GM12878 (cell line): ENCODE measurements around the gene ZNF407. TPM values are rescaled to one million over a fixed set of nuclear protein-coding genes. Genes with fewer than 3 reads are reported as not detected.

ENCODE experiments used
- ATAC-seq: fragments of 200-7000 bp; cut with Tn5 transposase; 3 replicates; pipeline ENCODE4 v1.9.1; 2020; ENCODE audit warnings: mild to moderate bottlenecking, moderate library complexity
- BruUV-seq: library from RNA; stranded (reverse); fragments of 400-500 nt; replicated peaks from 2 replicates; lab custom pipeline; 2021; lab: Mats Ljungman, UMichigan
- CTCF ChIA-PET: fragments of 300-600 bp; sonication (Branson Sonifier 250); formaldehyde crosslinking; extraction: SDS; loops from one replicate; lab custom pipeline; 2021; ENCODE audit warnings: inconsistent platforms; lab: Yijun Ruan, JAX
- POLR2A ChIA-PET: fragments of 350-600 bp; formaldehyde crosslinking; extraction: SDS; loops from one replicate; lab custom pipeline; 2021; ENCODE audit warnings: inconsistent platforms; lab: Charles Lee
- RAD21 ChIA-PET: fragments of 300-600 bp; sonication (Branson Sonifier 250); formaldehyde crosslinking; loops from one replicate; lab custom pipeline; 2023; ENCODE audit warnings: antibody characterized with exemption; ENCODE audit not compliant: unreplicated experiment; lab: Charles Lee
- SMC1A ChIA-PET: fragments of 300-600 bp; sonication (Branson Sonifier 250); formaldehyde crosslinking; loops from one replicate; lab custom pipeline; 2023; ENCODE audit not compliant: unreplicated experiment, uncharacterized antibody; lab: Charles Lee
- DNase-seq: peaks from one replicate; pipeline ENCODE4 v3.0.0-alpha.2; 2011; ENCODE audit warnings: low read depth, low spot score
- FAIRE-seq: peaks from 3 replicates; lab custom pipeline; 2011; peaks lifted over from hg19 to GRCh38; lab: Jason Lieb, UNC
- H2AFZ ChIP-seq: 2 replicates; pipeline ENCODE4 v1.6.0; 2011; ENCODE audit warnings: low read depth, low read length, control low read depth; ENCODE audit not compliant: control insufficient read depth
- H3K27ac ChIP-seq: 2 replicates; pipeline ENCODE4 v1.5.1; 2011; ENCODE audit warnings: control low read depth; ENCODE audit not compliant: control insufficient read depth, insufficient read depth
- H3K27me3 ChIP-seq, 2 experiments: replicated peaks in 1 of 2; 2 replicates each; pipeline versions ENCODE4 v1.6.0 to v1.6.1; 2011; ENCODE audit warnings: low read length in 1 of 2; ENCODE audit not compliant: control insufficient read depth in 2 of 2, insufficient read depth in 2 of 2
- H3K36me3 ChIP-seq, 2 experiments: 2 replicates each; pipeline ENCODE4 v1.5.1; 2011; ENCODE audit warnings: low read length in 1 of 2; ENCODE audit not compliant: control insufficient read depth in 2 of 2, insufficient read depth in 2 of 2
- H3K4me1 ChIP-seq: 2 replicates; pipeline ENCODE4 v1.6.1; 2011; ENCODE audit warnings: mild to moderate bottlenecking, low read length, moderate library complexity, mixed read lengths; ENCODE audit not compliant: control insufficient read depth, insufficient read depth
- H3K4me2 ChIP-seq: 2 replicates; pipeline ENCODE4 v1.6.0; 2011; ENCODE audit warnings: control low read depth; ENCODE audit not compliant: control insufficient read depth, insufficient read depth
- H3K4me3 ChIP-seq: fragments of 200-600 bp; sonication (generic); 2 replicates; pipeline ENCODE4 v1.5.1; 2016
- H3K79me2 ChIP-seq: 2 replicates; pipeline ENCODE4 v1.6.0; 2011; ENCODE audit warnings: low read length; ENCODE audit not compliant: control insufficient read depth, insufficient read depth
- H3K9ac ChIP-seq: 2 replicates; pipeline ENCODE4 v1.8.0; 2011; ENCODE audit warnings: low read length, control low read depth, mixed read lengths; ENCODE audit not compliant: control insufficient read depth, insufficient read depth
- H3K9me3 ChIP-seq: replicated peaks from 3 replicates; pipeline ENCODE4 v1.5.1; 2011; ENCODE audit warnings: mild to moderate bottlenecking, low read length; ENCODE audit not compliant: control insufficient read depth, insufficient read depth
- H4K20me1 ChIP-seq: 2 replicates; pipeline ENCODE4 v1.6.0; 2011; ENCODE audit not compliant: control insufficient read depth, insufficient read depth
- ETV6 ChIP-seq, 2 experiments: fragments of 450-650 bp in 1 of 2; IDR thresholded peaks in 1 of 2; conservative IDR thresholded peaks in 1 of 2; 2 replicates each; pipeline ENCODE4 v1.6.1; 2014; ENCODE audit warnings: antibody characterized with exemption in 1 of 2, borderline replicate concordance in 1 of 2, low read depth in 1 of 2, mild to moderate bottlenecking in 1 of 2, moderate library complexity in 1 of 2
- HCFC1 ChIP-seq: fragments of 150-350 bp; IDR thresholded peaks from 2 replicates; pipeline ENCODE4 v1.6.1; 2014; ENCODE audit warnings: low read length
- IKZF2 ChIP-seq, 2 experiments: fragments of 450-650 bp; IDR thresholded peaks; 2 replicates each; pipeline ENCODE4 v1.6.1; 2017; ENCODE audit warnings: mild to moderate bottlenecking in 2 of 2, moderate library complexity in 2 of 2
- NFYA ChIP-seq: IDR thresholded peaks from 2 replicates; pipeline ENCODE4 v1.6.1; 2011; ENCODE audit warnings: low read depth, mild to moderate bottlenecking, low read length, improper control_type of control experiment, borderline replicate concordance
- POLR2AphosphoS5 ChIP-seq: IDR thresholded peaks from 2 replicates; pipeline ENCODE4 v1.6.1; 2011; ENCODE audit warnings: mild to moderate bottlenecking, low read length, inconsistent platforms
- POU2F2 ChIP-seq: IDR thresholded peaks from 3 replicates; pipeline ENCODE4 v1.6.1; 2011; ENCODE audit warnings: low read depth, mild to moderate bottlenecking, low read length, borderline replicate concordance
- RAD51 ChIP-seq: fragments of 450-650 bp; IDR thresholded peaks from 2 replicates; pipeline ENCODE4 v1.6.1; 2016; ENCODE audit warnings: moderate library complexity, mild to moderate bottlenecking, inconsistent platforms
- RB1 ChIP-seq: fragments of 450-650 bp; formaldehyde crosslinking; IDR thresholded peaks from 2 replicates; pipeline ENCODE4 v1.6.1; 2017; ENCODE audit warnings: mild to moderate bottlenecking, borderline replicate concordance
- RBBP5 ChIP-seq: fragments of 200-600 bp; sonication (generic); conservative IDR thresholded peaks from 2 replicates; pipeline ENCODE4 v1.6.1; 2016
- RUNX3 ChIP-seq: IDR thresholded peaks from 2 replicates; pipeline ENCODE4 v1.6.1; 2012; ENCODE audit warnings: low read length, inconsistent platforms
- ZNF622 ChIP-seq: fragments of 450-650 bp; IDR thresholded peaks from 2 replicates; pipeline ENCODE4 v1.6.1; 2017; ENCODE audit warnings: mild to moderate bottlenecking, inconsistent platforms
- WGBS: methylation state at CpG from one replicate; pipeline ENCODE4 v1.1.6; 2016; ENCODE audit warnings: low lambda C conversion rate; ENCODE audit not compliant: insufficient replicate concordance, insufficient coverage; ENCODE audit errors: missing lambda C conversion rate; 5-methylcytosine and 5-hydroxymethylcytosine counted together
- in situ Hi-C: fragments of 300-500 bp; cut with MboI; formaldehyde crosslinking; loops from 9 replicates; pipeline ENCODE4 v1.14.3; 2018; ENCODE audit warnings: mixed read lengths
- intact Hi-C: fragments of 100-400 bp; cut with micrococcal nuclease; formaldehyde crosslinking; loops from one replicate; pipeline ENCODE4 v1.14.2; 2022; ENCODE audit not compliant: unreplicated experiment
- polyA plus RNA-seq, 11 experiments: library from polyadenylated mRNA; depleted of rRNA in 4 of 11; unstranded in 6 of 11; stranded (reverse) in 5 of 11; fragments of >200 nt; fragmentation: Nextera tagmentation in 4 of 11; fragmentation: Illumina TruSeq in 1 of 11; extraction: Ambion mirVana in 4 of 11; extraction: Trizol in 1 of 11; gene quantifications; 1 replicate in 1 of 11; 2 replicates in 10 of 11; pipeline versions ENCODE4 v1.2.1 to v1.2.3, GENCODE V29; 2011 to 2016; ENCODE audit warnings: inconsistent platforms in 2 of 11, missing spikeins in 2 of 11, low read depth in 1 of 11
- total RNA-seq, 4 experiments: library from RNA; depleted of rRNA in 3 of 4; stranded (reverse); fragments of >200 nt in 3 of 4; fragmentation: Illumina TruSeq in 1 of 4; extraction: Trizol in 1 of 4; gene quantifications; 2 replicates each; pipeline versions ENCODE4 v1.2.1 to v1.2.3, GENCODE V29; 2013 to 2021
- TF ChIP-seq, protein P1 (sequence below): fragments of 450-650 bp; conservative IDR thresholded peaks from 2 replicates; pipeline ENCODE4 v1.6.1; 2017; ENCODE audit warnings: mild to moderate bottlenecking, moderate library complexity

Gene ZNF407
- total and polyA plus RNA-seq, 10 of the 15 experiments (the other 5 are each of a cell fraction or from before 2014, with no cell fraction given) = 0.69 to 11.6 (median 5.3) TPM

DNA sequence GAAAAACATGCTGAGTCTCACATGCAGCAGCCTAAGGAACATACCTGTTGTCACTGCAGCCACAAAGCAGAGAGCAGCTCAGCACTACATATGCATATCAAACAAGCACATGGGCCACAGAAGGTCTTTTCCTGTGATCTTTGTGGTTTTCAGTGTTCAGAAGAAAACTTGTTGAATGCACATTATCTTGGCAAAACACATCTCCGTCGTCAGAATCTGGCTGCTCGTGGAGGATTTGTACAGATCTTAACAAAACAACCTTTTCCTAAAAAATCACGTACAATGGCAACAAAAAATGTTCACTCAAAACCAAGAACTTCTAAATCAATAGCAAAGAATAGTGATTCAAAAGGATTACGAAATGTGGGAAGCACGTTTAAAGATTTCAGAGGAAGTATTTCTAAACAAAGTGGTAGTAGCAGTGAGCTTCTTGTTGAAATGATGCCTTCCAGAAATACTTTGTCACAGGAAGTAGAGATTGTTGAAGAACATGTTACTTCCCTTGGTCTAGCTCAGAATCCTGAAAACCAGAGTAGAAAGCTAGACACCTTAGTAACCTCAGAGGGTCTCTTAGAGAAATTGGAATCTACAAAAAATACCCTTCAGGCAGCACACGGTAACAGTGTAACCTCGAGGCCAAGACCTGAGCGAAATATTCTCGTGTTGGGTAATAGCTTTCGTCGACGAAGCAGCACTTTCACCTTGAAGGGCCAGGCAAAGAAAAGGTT is 34.1 kb downstream of the ZNF407 start:
- ChIA-PET SMC1A (interaction anchor here (0.5 to 0.7 kb wide), 2 partner anchors 22 to 1007 kb away, joined by 3 to 4 read pairs; no protein-coding TSS in a partner anchor), RAD21 (no interaction called here), POLR2A (no interaction called here), CTCF (interaction anchor here (1.5 kb wide), 1 partner anchor 1097 kb away, joined by 3 read pairs; no protein-coding TSS in a partner anchor)
- peaks cover 3 to 12% of the 10 kb centered on the region in 2 experiments for H3K36me3 ChIP-seq
- H2AFZ ChIP-seq = no peak overlapping the region
- no peak overlapping the region for H3K4me2 ChIP-seq
- H3K9me3 ChIP-seq = no peaks in the 10 kb centered on the region
- no TSS peak for BruUV-seq
- intact Hi-C loops = no loop called here
- H3K4me1 ChIP-seq = no peaks in the 10 kb centered on the region
- ATAC-seq = no peak
- in situ Hi-C loops = loop anchor here (25.0 kb wide), 1 partner anchor 1731 kb away; no protein-coding TSS in a partner anchor
- no peak for DNase-seq
- no peaks in the 10 kb centered on the region for H4K20me1 ChIP-seq
- TF ChIP-seq POU2F2 (no peak), ZNF622 (no peak), RUNX3 (no peak), HCFC1 (no peak), RB1 (no peak), POLR2AphosphoS5 (no peak), ETV6 (conservative IDR thresholded peaks at IDR 0.05 in 1 of 2, IDR thresholded peaks at IDR 0.05 in 1 of 2; ENCODE audit: borderline replicate concordance in 1 of 2, low read depth in 1 of 2) (no peak), NFYA (no peak), RBBP5 (no peak), RAD51 (no peak), IKZF2 (IDR thresholded peaks at IDR 0.05) (no peak)
- TF ChIP-seq, protein P1, sequence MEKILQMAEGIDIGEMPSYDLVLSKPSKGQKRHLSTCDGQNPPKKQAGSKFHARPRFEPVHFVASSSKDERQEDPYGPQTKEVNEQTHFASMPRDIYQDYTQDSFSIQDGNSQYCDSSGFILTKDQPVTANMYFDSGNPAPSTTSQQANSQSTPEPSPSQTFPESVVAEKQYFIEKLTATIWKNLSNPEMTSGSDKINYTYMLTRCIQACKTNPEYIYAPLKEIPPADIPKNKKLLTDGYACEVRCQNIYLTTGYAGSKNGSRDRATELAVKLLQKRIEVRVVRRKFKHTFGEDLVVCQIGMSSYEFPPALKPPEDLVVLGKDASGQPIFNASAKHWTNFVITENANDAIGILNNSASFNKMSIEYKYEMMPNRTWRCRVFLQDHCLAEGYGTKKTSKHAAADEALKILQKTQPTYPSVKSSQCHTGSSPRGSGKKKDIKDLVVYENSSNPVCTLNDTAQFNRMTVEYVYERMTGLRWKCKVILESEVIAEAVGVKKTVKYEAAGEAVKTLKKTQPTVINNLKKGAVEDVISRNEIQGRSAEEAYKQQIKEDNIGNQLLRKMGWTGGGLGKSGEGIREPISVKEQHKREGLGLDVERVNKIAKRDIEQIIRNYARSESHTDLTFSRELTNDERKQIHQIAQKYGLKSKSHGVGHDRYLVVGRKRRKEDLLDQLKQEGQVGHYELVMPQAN = no peak
- no peak overlapping the region for H3K4me3 ChIP-seq
- no peak for FAIRE-seq
- no peak overlapping the region for H3K27ac ChIP-seq
- 95% methylated on average over 13 of the region's 13 CpGs for WGBS
- H3K27me3 ChIP-seq = no peaks in the 10 kb centered on the region
- H3K9ac ChIP-seq = no peak overlapping the region
- no peaks in the 10 kb centered on the region; the same call in 1 of the 2 replicates for H3K79me2 ChIP-seq
